Measurements from ENCODE around the gene TSPAN12.

Gene TSPAN12

GRCh38 chr7:120842121-120842621, 15.8 kb downstream of the TSPAN12 start:
- no peak for DNase-seq

GRCh38 chr7:120841608-120842007, 16.3 kb downstream of the TSPAN12 start:
- no peak for DNase-seq

- DNase-seq, result no peak
Measured at GRCh38 chr7:120838281-120838682, 19.7 kb downstream of the TSPAN12 start.

GRCh38 chr7:120837599-120837998, 20.3 kb downstream of the TSPAN12 start:
- no peak for DNase-seq

GRCh38 chr7:120836556-120837115, 21.3 kb downstream of the TSPAN12 start:
- DNase-seq, result no peak

GRCh38 chr7:120834726-120835125, 23.2 kb downstream of the TSPAN12 start:
- DNase-seq, result no peak

- no peak for DNase-seq
Measured at GRCh38 chr7:120833546-120833945, 24.4 kb downstream of the TSPAN12 start.

- DNase-seq, result no peak
Measured at GRCh38 chr7:120832803-120833202, 25.1 kb downstream of the TSPAN12 start.

- DNase-seq, result no peak
Measured at GRCh38 chr7:120831260-120831659, 26.7 kb downstream of the TSPAN12 start.

GRCh38 chr7:120829487-120829886, 28.5 kb downstream of the TSPAN12 start:
- no peak for DNase-seq

- no peak for DNase-seq
Measured at GRCh38 chr7:120828528-120828927, 29.4 kb downstream of the TSPAN12 start.

GRCh38 chr7:120827371-120828118, 30.4 kb downstream of the TSPAN12 start:
- no peak for DNase-seq

GRCh38 chr7:120825576-120825975, 32.4 kb downstream of the TSPAN12 start:
- no peak for DNase-seq

- no peak for DNase-seq
Measured at GRCh38 chr7:120825152-120825551, 32.8 kb downstream of the TSPAN12 start.

GRCh38 chr7:120819861-120820260, 38.1 kb downstream of the TSPAN12 start:
- no peak for DNase-seq

GRCh38 chr7:120817851-120818250, 40.1 kb downstream of the TSPAN12 start:
- no peak for DNase-seq

GRCh38 chr7:120814253-120814939, 43.5 kb downstream of the TSPAN12 start:
- DNase-seq, result no peak

- no peak for DNase-seq
Measured at GRCh38 chr7:120813546-120814252, 44.2 kb downstream of the TSPAN12 start.

GRCh38 chr7:120813089-120813488, 44.9 kb downstream of the TSPAN12 start:
- no peak for DNase-seq

- DNase-seq, result no peak
Measured at GRCh38 chr7:120809260-120809659, 48.7 kb downstream of the TSPAN12 start.

GRCh38 chr7:120807390-120807789, 50.6 kb downstream of the TSPAN12 start:
- no peak for DNase-seq

- DNase-seq, result no peak
Measured at GRCh38 chr7:120806669-120807068, 51.3 kb downstream of the TSPAN12 start.
